GM12878 (cell line): Measurements from ENCODE around the gene RIMS3. TPM values are rescaled to one million over a fixed set of nuclear protein-coding genes. Genes with fewer than 3 reads are reported as not detected.

ENCODE experiments used
- ATAC-seq: fragments of 200-7000 bp; cut with Tn5 transposase; 3 replicates; pipeline ENCODE4 v1.9.1; 2020; ENCODE audit warnings: mild to moderate bottlenecking, moderate library complexity
- BruUV-seq: library from RNA; stranded (reverse); fragments of 400-500 nt; replicated peaks from 2 replicates; lab custom pipeline; 2021; lab: Mats Ljungman, UMichigan
- CTCF ChIA-PET: fragments of 300-600 bp; sonication (Branson Sonifier 250); formaldehyde crosslinking; extraction: SDS; loops from one replicate; lab custom pipeline; 2021; ENCODE audit warnings: inconsistent platforms; lab: Yijun Ruan, JAX
- POLR2A ChIA-PET: fragments of 350-600 bp; formaldehyde crosslinking; extraction: SDS; loops from one replicate; lab custom pipeline; 2021; ENCODE audit warnings: inconsistent platforms; lab: Charles Lee
- RAD21 ChIA-PET: fragments of 300-600 bp; sonication (Branson Sonifier 250); formaldehyde crosslinking; loops from one replicate; lab custom pipeline; 2023; ENCODE audit warnings: antibody characterized with exemption; ENCODE audit not compliant: unreplicated experiment; lab: Charles Lee
- SMC1A ChIA-PET: fragments of 300-600 bp; sonication (Branson Sonifier 250); formaldehyde crosslinking; loops from one replicate; lab custom pipeline; 2023; ENCODE audit not compliant: unreplicated experiment, uncharacterized antibody; lab: Charles Lee
- DNase-seq: peaks from one replicate; pipeline ENCODE4 v3.0.0-alpha.2; 2011; ENCODE audit warnings: low read depth, low spot score
- FAIRE-seq: peaks from 3 replicates; lab custom pipeline; 2011; peaks lifted over from hg19 to GRCh38; lab: Jason Lieb, UNC
- H2AFZ ChIP-seq: 2 replicates; pipeline ENCODE4 v1.6.0; 2011; ENCODE audit warnings: low read depth, low read length, control low read depth; ENCODE audit not compliant: control insufficient read depth
- H3K27ac ChIP-seq: 2 replicates; pipeline ENCODE4 v1.5.1; 2011; ENCODE audit warnings: control low read depth; ENCODE audit not compliant: control insufficient read depth, insufficient read depth
- H3K27me3 ChIP-seq, 2 experiments: replicated peaks in 1 of 2; 2 replicates each; pipeline versions ENCODE4 v1.6.0 to v1.6.1; 2011; ENCODE audit warnings: low read length in 1 of 2; ENCODE audit not compliant: control insufficient read depth in 2 of 2, insufficient read depth in 2 of 2
- H3K36me3 ChIP-seq, 2 experiments: 2 replicates each; pipeline ENCODE4 v1.5.1; 2011; ENCODE audit warnings: low read length in 1 of 2; ENCODE audit not compliant: control insufficient read depth in 2 of 2, insufficient read depth in 2 of 2
- H3K4me1 ChIP-seq: 2 replicates; pipeline ENCODE4 v1.6.1; 2011; ENCODE audit warnings: mild to moderate bottlenecking, low read length, moderate library complexity, mixed read lengths; ENCODE audit not compliant: control insufficient read depth, insufficient read depth
- H3K4me2 ChIP-seq: 2 replicates; pipeline ENCODE4 v1.6.0; 2011; ENCODE audit warnings: control low read depth; ENCODE audit not compliant: control insufficient read depth, insufficient read depth
- H3K4me3 ChIP-seq: fragments of 200-600 bp; sonication (generic); 2 replicates; pipeline ENCODE4 v1.5.1; 2016
- H3K79me2 ChIP-seq: 2 replicates; pipeline ENCODE4 v1.6.0; 2011; ENCODE audit warnings: low read length; ENCODE audit not compliant: control insufficient read depth, insufficient read depth
- H3K9ac ChIP-seq: 2 replicates; pipeline ENCODE4 v1.8.0; 2011; ENCODE audit warnings: low read length, control low read depth, mixed read lengths; ENCODE audit not compliant: control insufficient read depth, insufficient read depth
- H3K9me3 ChIP-seq: replicated peaks from 3 replicates; pipeline ENCODE4 v1.5.1; 2011; ENCODE audit warnings: mild to moderate bottlenecking, low read length; ENCODE audit not compliant: control insufficient read depth, insufficient read depth
- H4K20me1 ChIP-seq: 2 replicates; pipeline ENCODE4 v1.6.0; 2011; ENCODE audit not compliant: control insufficient read depth, insufficient read depth
- HDAC2 ChIP-seq: fragments of 200-600 bp; sonication (generic); IDR thresholded peaks from 2 replicates; pipeline ENCODE4 v1.6.1; 2017
- HDGF ChIP-seq: fragments of 450-650 bp; IDR thresholded peaks from 2 replicates; pipeline ENCODE4 v1.6.1; 2016; ENCODE audit warnings: antibody characterized with exemption
- LARP7 ChIP-seq: fragments of 450-650 bp; IDR thresholded peaks from 2 replicates; pipeline ENCODE4 v1.6.1; 2017; ENCODE audit warnings: mild to moderate bottlenecking
- MEF2A ChIP-seq: IDR thresholded peaks from 2 replicates; pipeline ENCODE4 v1.6.1; 2011; ENCODE audit warnings: low read depth, mild to moderate bottlenecking, low read length, moderate library complexity; ENCODE audit not compliant: insufficient read depth
- MYB ChIP-seq: fragments of 150-350 bp; IDR thresholded peaks from 2 replicates; pipeline ENCODE4 v1.6.1; 2014; ENCODE audit warnings: mild to moderate bottlenecking, low read depth, low read length, borderline replicate concordance
- NFIC ChIP-seq: IDR thresholded peaks from 2 replicates; pipeline ENCODE4 v1.6.1; 2012; ENCODE audit warnings: low read depth, mild to moderate bottlenecking, inconsistent platforms, low read length, moderate library complexity
- NFXL1 ChIP-seq: fragments of 450-650 bp; IDR thresholded peaks from 2 replicates; pipeline ENCODE4 v1.6.1; 2017; ENCODE audit warnings: antibody characterized with exemption, mild to moderate bottlenecking, borderline replicate concordance
- NRF1 ChIP-seq: conservative IDR thresholded peaks from 2 replicates; pipeline ENCODE4 v1.6.1; 2011; ENCODE audit warnings: mild to moderate bottlenecking, low read depth, low read length, improper control_type of control experiment
- PML ChIP-seq: IDR thresholded peaks from 2 replicates; pipeline ENCODE4 v1.6.1; 2012; ENCODE audit warnings: low read length, inconsistent platforms
- POU2F2 ChIP-seq: IDR thresholded peaks from 3 replicates; pipeline ENCODE4 v1.6.1; 2011; ENCODE audit warnings: low read depth, mild to moderate bottlenecking, low read length, borderline replicate concordance
- RBBP5 ChIP-seq: fragments of 200-600 bp; sonication (generic); conservative IDR thresholded peaks from 2 replicates; pipeline ENCODE4 v1.6.1; 2016
- TAF1 ChIP-seq: IDR thresholded peaks from 2 replicates; pipeline ENCODE4 v1.6.1; 2011; ENCODE audit warnings: mild to moderate bottlenecking, low read depth, low read length, borderline replicate concordance
- TCF7 ChIP-seq: IDR thresholded peaks from 2 replicates; pipeline ENCODE4 v1.6.1; 2014; ENCODE audit warnings: antibody characterized with exemption, borderline replicate concordance
- YY1 ChIP-seq: IDR thresholded peaks from 2 replicates; pipeline ENCODE4 v1.6.1; 2011; ENCODE audit warnings: low read depth, mild to moderate bottlenecking, low read length
- ZNF217 ChIP-seq: fragments of 450-650 bp; IDR thresholded peaks from 2 replicates; pipeline ENCODE4 v1.6.1; 2017; ENCODE audit warnings: antibody characterized with exemption, mild to moderate bottlenecking
- WGBS: methylation state at CpG from one replicate; pipeline ENCODE4 v1.1.6; 2016; ENCODE audit warnings: low lambda C conversion rate; ENCODE audit not compliant: insufficient replicate concordance, insufficient coverage; ENCODE audit errors: missing lambda C conversion rate; 5-methylcytosine and 5-hydroxymethylcytosine counted together
- in situ Hi-C: fragments of 300-500 bp; cut with MboI; formaldehyde crosslinking; loops from 9 replicates; pipeline ENCODE4 v1.14.3; 2018; ENCODE audit warnings: mixed read lengths
- intact Hi-C: fragments of 100-400 bp; cut with micrococcal nuclease; formaldehyde crosslinking; loops from one replicate; pipeline ENCODE4 v1.14.2; 2022; ENCODE audit not compliant: unreplicated experiment
- polyA plus RNA-seq, 11 experiments: library from polyadenylated mRNA; depleted of rRNA in 4 of 11; unstranded in 6 of 11; stranded (reverse) in 5 of 11; fragments of >200 nt; fragmentation: Nextera tagmentation in 4 of 11; fragmentation: Illumina TruSeq in 1 of 11; extraction: Ambion mirVana in 4 of 11; extraction: Trizol in 1 of 11; gene quantifications; 1 replicate in 1 of 11; 2 replicates in 10 of 11; pipeline versions ENCODE4 v1.2.1 to v1.2.3, GENCODE V29; 2011 to 2016; ENCODE audit warnings: inconsistent platforms in 2 of 11, missing spikeins in 2 of 11, low read depth in 1 of 11
- total RNA-seq, 4 experiments: library from RNA; depleted of rRNA in 3 of 4; stranded (reverse); fragments of >200 nt in 3 of 4; fragmentation: Illumina TruSeq in 1 of 4; extraction: Trizol in 1 of 4; gene quantifications; 2 replicates each; pipeline versions ENCODE4 v1.2.1 to v1.2.3, GENCODE V29; 2013 to 2021
- TF ChIP-seq, protein P1 (sequence below): fragments of 450-650 bp; conservative IDR thresholded peaks from 2 replicates; pipeline ENCODE4 v1.6.1; 2017; ENCODE audit warnings: mild to moderate bottlenecking, moderate library complexity
- TF ChIP-seq, protein P2 (sequence below): fragments of 450-650 bp; formaldehyde crosslinking; IDR thresholded peaks from 2 replicates; pipeline ENCODE4 v1.4.0; 2020; ENCODE audit warnings: mild to moderate bottlenecking, moderate library complexity

The RIMS3 gene
- total and polyA plus RNA-seq, 10 of the 15 experiments (the other 5 are each of a cell fraction or from before 2014, with no cell fraction given): 0.02 to 4.7 (median 0.39) TPM

DNA sequence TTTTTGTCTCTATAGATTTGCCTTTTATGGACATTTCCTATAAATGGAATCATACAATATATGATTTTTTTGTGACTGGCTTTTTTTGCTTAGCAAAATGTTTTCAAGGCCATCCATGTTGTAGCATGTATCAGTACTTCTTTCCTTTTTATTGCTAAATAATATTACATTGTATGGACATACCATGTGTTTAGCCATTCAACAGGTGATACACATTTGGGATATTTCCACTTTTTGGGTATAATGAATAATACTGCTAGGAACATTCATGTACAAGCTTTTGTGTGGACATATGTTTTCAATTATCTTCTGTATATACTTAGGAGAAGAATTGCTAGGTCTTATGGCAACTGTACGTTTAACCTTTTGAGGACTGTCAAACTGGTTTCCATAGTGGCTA, 47.4 kb downstream of the RIMS3 start (continued):
- TF ChIP-seq MEF2A (no peak), MYB (no peak), RBBP5 (no peak), ZNF217 (no peak)
- TF ChIP-seq, protein P1, sequence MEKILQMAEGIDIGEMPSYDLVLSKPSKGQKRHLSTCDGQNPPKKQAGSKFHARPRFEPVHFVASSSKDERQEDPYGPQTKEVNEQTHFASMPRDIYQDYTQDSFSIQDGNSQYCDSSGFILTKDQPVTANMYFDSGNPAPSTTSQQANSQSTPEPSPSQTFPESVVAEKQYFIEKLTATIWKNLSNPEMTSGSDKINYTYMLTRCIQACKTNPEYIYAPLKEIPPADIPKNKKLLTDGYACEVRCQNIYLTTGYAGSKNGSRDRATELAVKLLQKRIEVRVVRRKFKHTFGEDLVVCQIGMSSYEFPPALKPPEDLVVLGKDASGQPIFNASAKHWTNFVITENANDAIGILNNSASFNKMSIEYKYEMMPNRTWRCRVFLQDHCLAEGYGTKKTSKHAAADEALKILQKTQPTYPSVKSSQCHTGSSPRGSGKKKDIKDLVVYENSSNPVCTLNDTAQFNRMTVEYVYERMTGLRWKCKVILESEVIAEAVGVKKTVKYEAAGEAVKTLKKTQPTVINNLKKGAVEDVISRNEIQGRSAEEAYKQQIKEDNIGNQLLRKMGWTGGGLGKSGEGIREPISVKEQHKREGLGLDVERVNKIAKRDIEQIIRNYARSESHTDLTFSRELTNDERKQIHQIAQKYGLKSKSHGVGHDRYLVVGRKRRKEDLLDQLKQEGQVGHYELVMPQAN: no peak

DNA sequence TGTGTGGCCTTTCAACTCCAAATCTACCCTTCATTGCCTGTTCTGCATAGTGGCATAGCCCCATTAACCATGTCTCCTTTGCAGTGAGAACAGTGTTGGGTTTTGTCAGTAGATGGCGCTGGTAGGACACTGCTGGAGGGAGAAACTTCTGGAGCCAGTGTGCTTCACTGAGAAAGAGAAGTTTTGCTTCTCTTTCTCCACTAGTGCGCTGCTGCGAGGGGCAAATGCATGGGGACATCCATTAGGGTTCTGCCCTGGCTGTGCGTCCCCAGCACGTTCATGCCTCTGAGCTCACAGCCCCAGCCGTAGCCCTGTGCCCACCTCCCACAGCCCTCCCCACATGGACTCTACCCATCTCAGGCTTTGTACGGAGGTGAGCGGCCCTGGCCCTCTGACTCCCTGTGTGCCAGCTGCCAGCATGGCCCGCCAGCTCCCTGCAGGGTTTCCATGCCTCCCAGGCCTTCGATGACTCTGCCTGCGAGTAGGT, 53.1 kb downstream of the RIMS3 start:
- ChIA-PET POLR2A (no interaction called here), RAD21 (no interaction called here), SMC1A (interaction anchor here (0.7 to 1.7 kb wide), 6 partner anchors 152 to 337 kb away, joined by 3 to 5 read pairs (median 4); no protein-coding TSS in a partner anchor), CTCF (interaction anchor here (0.6 to 3.0 kb wide), 15 partner anchors 8 to 340 kb away, joined by 3 to 18 read pairs (median 3); partner anchors contain the start of gene ZNF684)
- DNase-seq (peak; percentile 46), FAIRE-seq (peak; percentile 83), ATAC-seq (peak; percentile 100)
- H3K4me2 ChIP-seq: no peak overlapping the region
- intact Hi-C loops: loop anchor here (1.0 to 5.0 kb wide), 4 partner anchors 57 to 340 kb away; no protein-coding TSS in a partner anchor
- H3K27me3 ChIP-seq: no peaks in the 10 kb centered on the region
- H3K27ac ChIP-seq: no peak overlapping the region
- in situ Hi-C loops: loop anchor here (5.0 to 10.0 kb wide), 2 partner anchors 235 to 342 kb away; no protein-coding TSS in a partner anchor
- H3K9ac ChIP-seq: no peak overlapping the region
- 35% methylated on average over 11 of the region's 11 CpGs for WGBS
- H3K36me3 ChIP-seq: no peaks in the 10 kb centered on the region
- H2AFZ ChIP-seq: no peak overlapping the region
- no peaks in the 10 kb centered on the region; the same call in 2 of the 3 replicates for H3K9me3 ChIP-seq
- BruUV-seq: no TSS peak
- H3K4me1 ChIP-seq: 0 out of 2 replicates have a peak, but pooled peaks cover 3% of the 10 kb centered on the region
- no peaks in the 10 kb centered on the region for H3K79me2 ChIP-seq
- H4K20me1 ChIP-seq: no peaks in the 10 kb centered on the region
- no peak overlapping the region for H3K4me3 ChIP-seq
- TF ChIP-seq HDAC2 (no peak), YY1 (peak; percentile 68), TCF7 (no peak), LARP7 (peak; percentile 43; the same call in 1 of the 2 replicates), POU2F2 (peak; percentile 56; the same call in 1 of the 3 replicates), PML (no peak), NFXL1 (no peak), TAF1 (no peak), NFIC (no peak), NRF1 (no peak), HDGF (no peak)
- TF ChIP-seq, protein P2, sequence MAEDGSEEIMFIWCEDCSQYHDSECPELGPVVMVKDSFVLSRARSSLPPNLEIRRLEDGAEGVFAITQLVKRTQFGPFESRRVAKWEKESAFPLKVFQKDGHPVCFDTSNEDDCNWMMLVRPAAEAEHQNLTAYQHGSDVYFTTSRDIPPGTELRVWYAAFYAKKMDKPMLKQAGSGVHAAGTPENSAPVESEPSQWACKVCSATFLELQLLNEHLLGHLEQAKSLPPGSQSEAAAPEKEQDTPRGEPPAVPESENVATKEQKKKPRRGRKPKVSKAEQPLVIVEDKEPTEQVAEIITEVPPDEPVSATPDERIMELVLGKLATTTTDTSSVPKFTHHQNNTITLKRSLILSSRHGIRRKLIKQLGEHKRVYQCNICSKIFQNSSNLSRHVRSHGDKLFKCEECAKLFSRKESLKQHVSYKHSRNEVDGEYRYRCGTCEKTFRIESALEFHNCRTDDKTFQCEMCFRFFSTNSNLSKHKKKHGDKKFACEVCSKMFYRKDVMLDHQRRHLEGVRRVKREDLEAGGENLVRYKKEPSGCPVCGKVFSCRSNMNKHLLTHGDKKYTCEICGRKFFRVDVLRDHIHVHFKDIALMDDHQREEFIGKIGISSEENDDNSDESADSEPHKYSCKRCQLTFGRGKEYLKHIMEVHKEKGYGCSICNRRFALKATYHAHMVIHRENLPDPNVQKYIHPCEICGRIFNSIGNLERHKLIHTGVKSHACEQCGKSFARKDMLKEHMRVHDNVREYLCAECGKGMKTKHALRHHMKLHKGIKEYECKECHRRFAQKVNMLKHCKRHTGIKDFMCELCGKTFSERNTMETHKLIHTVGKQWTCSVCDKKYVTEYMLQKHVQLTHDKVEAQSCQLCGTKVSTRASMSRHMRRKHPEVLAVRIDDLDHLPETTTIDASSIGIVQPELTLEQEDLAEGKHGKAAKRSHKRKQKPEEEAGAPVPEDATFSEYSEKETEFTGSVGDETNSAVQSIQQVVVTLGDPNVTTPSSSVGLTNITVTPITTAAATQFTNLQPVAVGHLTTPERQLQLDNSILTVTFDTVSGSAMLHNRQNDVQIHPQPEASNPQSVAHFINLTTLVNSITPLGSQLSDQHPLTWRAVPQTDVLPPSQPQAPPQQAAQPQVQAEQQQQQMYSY: no peak
